AG04449 (cell line): ENCODE results near the gene SOCS3.

Experiments used
- CTCF ChIA-PET: fragments of 350-600 bp; formaldehyde crosslinking; extraction: SDS; loops from one replicate; lab custom pipeline; 2021; ENCODE audit warnings: antibody characterized with exemption; lab: Yijun Ruan, JAX
- POLR2A ChIA-PET: fragments of 400-600, 350-600 bp; formaldehyde crosslinking; extraction: SDS; loops from one replicate; lab custom pipeline; 2020; ENCODE audit warnings: antibody characterized with exemption, inconsistent platforms; lab: Yijun Ruan, JAX
- DNase-seq: peaks from one replicate; pipeline ENCODE4 v3.0.0-alpha.2; 2010; ENCODE audit warnings: low read depth, low spot score
- H3K4me3 ChIP-seq: 2 replicates; pipeline ENCODE4 v1.5.1; 2011; ENCODE audit warnings: low read depth, mild to moderate bottlenecking, control low read depth, low read length
- TF ChIP-seq, protein P1 (sequence below): IDR thresholded peaks from one replicate; pipeline ENCODE4 v1.5.1; 2011; ENCODE audit warnings: mild to moderate bottlenecking, moderate library complexity, low read length, control low read depth, inconsistent platforms; ENCODE audit not compliant: insufficient read depth; ENCODE audit errors: missing control alignments

Gene SOCS3

DNA sequence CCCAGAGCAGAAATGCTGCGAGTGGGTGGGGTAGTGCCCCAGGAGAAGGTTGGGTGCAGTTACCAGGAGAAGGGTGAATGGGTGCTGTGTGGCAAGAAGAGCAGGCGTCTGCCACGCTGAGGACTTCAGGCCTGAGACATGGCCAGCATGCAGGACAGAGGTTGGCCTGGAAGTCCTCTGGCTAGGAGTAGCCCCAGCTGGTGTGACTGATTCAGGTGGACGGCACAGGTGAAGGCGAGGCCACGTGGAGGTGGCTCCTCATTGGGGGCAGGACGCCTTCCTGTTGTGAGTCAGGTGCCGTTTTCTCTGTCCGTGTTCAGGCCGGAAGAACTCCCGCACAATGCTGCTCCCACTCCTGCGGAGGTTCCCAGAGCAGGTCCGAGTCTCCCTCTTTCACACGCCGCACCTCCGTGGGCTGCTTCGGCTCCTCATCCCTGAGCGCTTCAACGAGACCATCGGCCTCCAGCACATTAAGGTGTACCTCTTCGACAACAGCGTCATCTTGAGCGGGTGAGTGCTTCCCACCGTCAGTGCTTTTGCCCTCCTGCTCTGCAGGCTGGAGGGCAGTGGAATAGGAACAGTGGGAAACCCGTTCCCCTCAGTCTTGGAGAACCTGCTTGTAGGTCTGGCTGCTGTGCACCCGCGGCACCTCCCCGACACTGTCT, 39.3 kb upstream of the SOCS3 start:
- TF ChIP-seq, protein P1, sequence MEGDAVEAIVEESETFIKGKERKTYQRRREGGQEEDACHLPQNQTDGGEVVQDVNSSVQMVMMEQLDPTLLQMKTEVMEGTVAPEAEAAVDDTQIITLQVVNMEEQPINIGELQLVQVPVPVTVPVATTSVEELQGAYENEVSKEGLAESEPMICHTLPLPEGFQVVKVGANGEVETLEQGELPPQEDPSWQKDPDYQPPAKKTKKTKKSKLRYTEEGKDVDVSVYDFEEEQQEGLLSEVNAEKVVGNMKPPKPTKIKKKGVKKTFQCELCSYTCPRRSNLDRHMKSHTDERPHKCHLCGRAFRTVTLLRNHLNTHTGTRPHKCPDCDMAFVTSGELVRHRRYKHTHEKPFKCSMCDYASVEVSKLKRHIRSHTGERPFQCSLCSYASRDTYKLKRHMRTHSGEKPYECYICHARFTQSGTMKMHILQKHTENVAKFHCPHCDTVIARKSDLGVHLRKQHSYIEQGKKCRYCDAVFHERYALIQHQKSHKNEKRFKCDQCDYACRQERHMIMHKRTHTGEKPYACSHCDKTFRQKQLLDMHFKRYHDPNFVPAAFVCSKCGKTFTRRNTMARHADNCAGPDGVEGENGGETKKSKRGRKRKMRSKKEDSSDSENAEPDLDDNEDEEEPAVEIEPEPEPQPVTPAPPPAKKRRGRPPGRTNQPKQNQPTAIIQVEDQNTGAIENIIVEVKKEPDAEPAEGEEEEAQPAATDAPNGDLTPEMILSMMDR = no peak
- H3K4me3 ChIP-seq = no peak overlapping the region
- POLR2A ChIA-PET = no interaction called here
- no peak for DNase-seq
- CTCF ChIA-PET = interaction anchor here (0.8 to 1.6 kb wide), 2 partner anchors 23 to 148 kb away, joined by 3 to 10 read pairs; no protein-coding TSS in a partner anchor

DNA sequence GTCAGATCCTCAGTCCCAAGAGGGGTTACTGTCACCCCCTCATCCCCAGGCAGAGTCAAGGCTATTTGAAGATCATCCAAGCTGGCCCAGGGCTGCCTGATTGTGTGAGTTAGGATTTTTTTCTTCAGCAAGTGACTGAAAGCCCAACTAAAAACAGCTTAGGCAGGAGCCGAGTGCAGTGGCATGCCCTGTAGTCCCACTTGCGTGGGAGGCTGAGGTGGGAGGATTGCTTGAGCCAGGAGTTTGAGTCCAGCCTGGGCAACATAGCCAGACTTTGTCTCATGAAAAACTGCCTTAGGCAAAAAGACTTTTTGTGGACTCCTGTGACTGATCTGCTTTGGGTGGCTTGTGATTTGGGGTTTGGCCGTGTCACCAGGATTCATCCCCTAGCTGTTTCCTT, 38.5 kb upstream of the SOCS3 start:
- TF ChIP-seq, protein P1 = no peak
- ChIA-PET POLR2A (interaction anchor here (1.0 kb wide), 1 partner anchor 16 kb away, joined by 3 read pairs; no protein-coding TSS in a partner anchor), CTCF (interaction anchor here (0.8 kb wide), 1 partner anchor 148 kb away, joined by 3 read pairs; no protein-coding TSS in a partner anchor)
- DNase-seq = no peak
- no peak overlapping the region for H3K4me3 ChIP-seq

DNA sequence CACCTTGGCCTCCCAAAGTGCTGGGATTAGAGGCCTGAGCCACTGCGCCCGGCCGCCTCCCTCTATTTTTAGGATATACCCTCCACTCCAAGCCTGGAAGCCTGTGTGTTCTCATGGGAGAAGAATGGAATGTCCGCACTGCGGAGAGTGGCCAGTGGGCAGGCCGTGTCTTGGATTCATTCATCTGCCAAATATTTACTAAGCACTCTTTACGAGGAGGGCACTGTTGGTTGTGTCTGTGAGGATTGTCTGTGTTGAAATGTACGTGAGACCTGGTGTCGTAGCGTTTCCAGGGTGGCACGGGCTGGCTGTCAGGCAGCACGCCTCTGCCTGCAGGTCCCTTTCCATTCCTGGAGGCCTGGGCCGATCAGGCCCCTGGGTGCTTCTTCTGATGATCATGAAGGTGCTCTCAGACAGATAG, 37.8 kb upstream of the SOCS3 start:
- CTCF ChIA-PET = interaction anchor here (1.3 to 2.2 kb wide), 2 partner anchors 8 to 37 kb away, joined by 5 read pairs; no protein-coding TSS in a partner anchor
- DNase-seq = no peak
- H3K4me3 ChIP-seq = no peak overlapping the region
- POLR2A ChIA-PET = interaction anchor here (1.0 kb wide), 1 partner anchor 16 kb away, joined by 3 read pairs; no protein-coding TSS in a partner anchor
- TF ChIP-seq, protein P1 = no peak

DNA sequence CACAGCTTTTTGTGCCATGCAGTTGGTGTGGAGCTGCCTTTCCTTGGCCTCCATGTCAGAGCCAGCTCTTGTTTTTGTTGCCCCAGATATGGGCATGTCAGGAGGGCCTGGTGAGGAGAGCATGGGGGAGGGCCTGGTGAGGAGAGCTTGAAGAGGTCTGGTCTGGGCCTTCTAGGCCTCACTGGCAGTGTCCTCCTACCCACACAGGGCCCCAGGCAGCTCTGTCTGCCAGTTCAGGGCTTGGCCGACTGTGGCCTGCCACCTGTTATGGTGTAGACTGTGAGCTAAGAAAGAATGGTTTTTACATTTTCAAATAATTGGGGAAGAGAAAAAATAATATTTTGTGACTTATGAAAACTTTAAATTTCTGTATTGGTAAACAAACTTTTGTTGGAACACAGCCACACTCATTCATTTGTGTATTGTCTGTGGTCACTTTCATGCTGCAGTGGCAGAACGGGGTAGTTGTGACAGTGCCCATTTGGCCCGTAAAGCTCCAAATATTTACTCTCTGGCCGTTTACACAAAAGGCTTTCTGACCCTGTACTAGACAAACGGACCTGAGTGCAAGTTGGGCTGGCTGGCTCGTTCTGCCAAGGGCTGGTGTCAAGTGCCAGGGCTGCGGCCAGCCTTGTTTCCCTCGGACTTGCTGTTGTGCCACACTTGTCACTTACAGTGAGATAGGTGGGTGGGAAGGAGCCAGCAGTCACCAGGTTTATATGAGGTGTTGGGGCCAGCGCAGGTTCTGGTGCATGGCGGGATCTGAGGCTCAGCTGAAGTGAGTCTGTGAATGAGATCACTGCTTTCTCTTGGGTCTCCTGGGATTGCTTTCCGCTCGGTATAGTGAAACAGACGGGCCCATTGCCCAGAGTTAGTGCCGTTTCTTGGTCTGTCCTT, 36.8 kb upstream of the SOCS3 start:
- no peak overlapping the region for H3K4me3 ChIP-seq
- POLR2A ChIA-PET = interaction anchor here (1.2 to 1.3 kb wide), 2 partner anchors 13 to 22 kb away, joined by 5 read pairs; no protein-coding TSS in a partner anchor
- TF ChIP-seq, protein P1 = no peak
- no peak for DNase-seq
- CTCF ChIA-PET = interaction anchor here (0.9 to 2.2 kb wide), 11 partner anchors 9 to 146 kb away, joined by 3 to 6 read pairs (median 5); no protein-coding TSS in a partner anchor

DNA sequence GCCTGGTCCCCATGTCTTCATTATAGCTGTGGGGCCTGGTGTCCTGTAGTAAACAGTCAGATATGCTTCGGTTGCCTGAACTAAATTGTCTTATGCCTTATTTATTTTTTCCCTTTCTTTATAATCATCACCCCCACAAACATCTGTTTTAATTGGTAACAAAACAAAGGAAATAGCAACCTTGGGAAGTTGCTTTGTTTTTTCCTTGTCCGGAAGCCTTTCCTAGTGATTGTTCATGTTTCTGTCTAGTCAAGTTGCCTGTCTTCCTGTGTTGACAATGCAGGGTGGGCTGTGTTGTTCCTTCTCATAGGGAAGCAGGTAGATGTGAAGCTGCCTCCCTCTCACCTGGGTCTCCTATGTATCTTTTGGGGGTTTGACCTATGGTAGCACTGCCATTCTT, 35.3 kb upstream of the SOCS3 start:
- no peak overlapping the region for H3K4me3 ChIP-seq
- DNase-seq = no peak
- CTCF ChIA-PET = interaction anchor here (1.0 to 1.9 kb wide), 3 partner anchors 12 to 143 kb away, joined by 3 to 6 read pairs (median 4); no protein-coding TSS in a partner anchor
- POLR2A ChIA-PET = no interaction called here
- TF ChIP-seq, protein P1 = no peak

DNA sequence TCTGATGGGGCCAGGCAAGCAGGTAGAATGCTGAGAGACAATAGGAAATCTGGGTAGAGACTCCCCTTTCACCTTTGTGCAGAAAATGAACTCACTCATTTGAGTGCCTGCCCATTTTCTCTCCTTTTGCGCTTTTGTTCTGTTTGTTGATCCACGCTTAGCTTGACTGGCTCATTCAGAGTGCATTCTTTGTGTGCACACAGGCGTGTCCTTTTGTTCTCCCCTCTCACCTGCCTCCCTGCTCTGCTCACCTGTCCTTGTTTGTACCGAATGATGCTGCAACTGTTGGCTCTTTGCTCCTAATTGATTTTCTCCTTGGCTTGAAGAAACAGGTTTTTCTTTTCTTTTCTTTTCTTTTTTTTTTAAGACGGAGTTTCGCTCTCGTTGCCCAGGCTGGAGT, 34.3 kb upstream of the SOCS3 start:
- POLR2A ChIA-PET = no interaction called here

More for the DNA sequence above, 34.3 kb upstream of the SOCS3 start:
- CTCF ChIA-PET = interaction anchor here (4.0 kb wide), 1 partner anchor 28 kb away, joined by 19 read pairs; no protein-coding TSS in a partner anchor
- TF ChIP-seq, protein P1 = no peak
- H3K4me3 ChIP-seq = no peak overlapping the region
- DNase-seq = no peak
